K562 (cell line): ENCODE results near the gene FOLR2. TPM values are rescaled to one million over a fixed set of nuclear protein-coding genes. Genes with fewer than 3 reads are reported as not detected.

Experiments
- CBX1 ChIP-seq: sonication (generic); IDR thresholded peaks from 2 replicates; pipeline ENCODE4 v1.6.1; 2016; ENCODE audit warnings: antibody characterized with exemption, low read depth, mild to moderate bottlenecking
- CEBPB ChIP-seq: fragments of 450-650 bp; IDR thresholded peaks from 2 replicates; pipeline ENCODE4 v1.6.1; 2016; ENCODE audit warnings: missing genetic modification characterization, missing compliant biosample characterization
- HMG20A ChIP-seq: fragments of 450-650 bp; formaldehyde crosslinking; conservative IDR thresholded peaks from 2 replicates; pipeline ENCODE4 v1.4.0; 2020; ENCODE audit warnings: mild to moderate bottlenecking, mixed read lengths
- NONO ChIP-seq, 2 experiments: fragments of 200-400 bp in 1 of 2; fragments of 450-650 bp in 1 of 2; formaldehyde crosslinking in 1 of 2; IDR thresholded peaks; 2 replicates each; pipeline ENCODE4 v1.6.1; 2017; ENCODE audit warnings: low read depth in 2 of 2, mild to moderate bottlenecking in 2 of 2, moderate library complexity in 2 of 2, low read length in 1 of 2
- TBP ChIP-seq: optimal IDR thresholded peaks from 2 replicates; pipeline ENCODE3; 2011; ENCODE audit warnings: low read depth, low read length, improper control_type of control experiment
- polyA plus RNA-seq, 8 experiments: library from polyadenylated mRNA; depleted of rRNA in 4 of 8; stranded (reverse) in 5 of 8; unstranded in 3 of 8; fragments of >200 nt; fragmentation: Nextera tagmentation in 2 of 8; fragmentation: Illumina TruSeq in 1 of 8; extraction: Ambion mirVana in 2 of 8; extraction: Trizol in 1 of 8; gene quantifications; 2 replicates each; pipeline versions ENCODE4 v1.2.1 to v1.2.3, GENCODE V29; 2011 to 2014; ENCODE audit warnings: inconsistent platforms in 1 of 8, missing spikeins in 1 of 8
- total RNA-seq, 7 experiments: library from RNA; depleted of rRNA in 6 of 7; stranded (reverse); fragments of >200 nt in 6 of 7; fragmentation: Illumina TruSeq in 2 of 7; extraction: Trizol in 2 of 7; gene quantifications; 2 replicates each; pipeline versions ENCODE4 v1.2.1 to v1.2.3, GENCODE V29; 2011 to 2021; ENCODE audit warnings: low replicate concordance in 1 of 7
- TF ChIP-seq, protein P1 (sequence below): sonication (generic); formaldehyde crosslinking; IDR thresholded peaks from 2 replicates; pipeline ENCODE4 v1.8.0; 2023; ENCODE audit warnings: missing genetic modification reagents, mild to moderate bottlenecking, borderline replicate concordance
- TF ChIP-seq, protein P2 (sequence below): fragments of 450-650 bp; IDR thresholded peaks from one replicate; pipeline ENCODE4 v1.6.1; 2018; ENCODE audit warnings: mild to moderate bottlenecking, moderate library complexity; ENCODE audit not compliant: partially characterized antibody
- TF ChIP-seq, protein P3 (sequence below): fragments of 200-800 bp; sonication (Bioruptor generic); IDR thresholded peaks from 2 replicates; pipeline ENCODE4 v1.6.1; 2017; ENCODE audit warnings: missing genetic modification characterization, missing compliant biosample characterization
- TF ChIP-seq, protein P4 (sequence below): sonication (generic); formaldehyde crosslinking; IDR thresholded peaks from 2 replicates; pipeline ENCODE4 v1.8.1; 2023; ENCODE audit warnings: mild to moderate bottlenecking, missing genetic modification reagents
- TF ChIP-seq, protein P5 (sequence below): sonication (generic); formaldehyde crosslinking; IDR thresholded peaks from 2 replicates; pipeline ENCODE4 v1.8.0; 2023; ENCODE audit warnings: mild to moderate bottlenecking, missing genetic modification reagents

FOLR2 gene
- total and polyA plus RNA-seq, 9 of the 15 experiments (the other 6 are each of a cell fraction or from before 2014, with no cell fraction given): 0.27 TPM; not detected in 8

DNA sequence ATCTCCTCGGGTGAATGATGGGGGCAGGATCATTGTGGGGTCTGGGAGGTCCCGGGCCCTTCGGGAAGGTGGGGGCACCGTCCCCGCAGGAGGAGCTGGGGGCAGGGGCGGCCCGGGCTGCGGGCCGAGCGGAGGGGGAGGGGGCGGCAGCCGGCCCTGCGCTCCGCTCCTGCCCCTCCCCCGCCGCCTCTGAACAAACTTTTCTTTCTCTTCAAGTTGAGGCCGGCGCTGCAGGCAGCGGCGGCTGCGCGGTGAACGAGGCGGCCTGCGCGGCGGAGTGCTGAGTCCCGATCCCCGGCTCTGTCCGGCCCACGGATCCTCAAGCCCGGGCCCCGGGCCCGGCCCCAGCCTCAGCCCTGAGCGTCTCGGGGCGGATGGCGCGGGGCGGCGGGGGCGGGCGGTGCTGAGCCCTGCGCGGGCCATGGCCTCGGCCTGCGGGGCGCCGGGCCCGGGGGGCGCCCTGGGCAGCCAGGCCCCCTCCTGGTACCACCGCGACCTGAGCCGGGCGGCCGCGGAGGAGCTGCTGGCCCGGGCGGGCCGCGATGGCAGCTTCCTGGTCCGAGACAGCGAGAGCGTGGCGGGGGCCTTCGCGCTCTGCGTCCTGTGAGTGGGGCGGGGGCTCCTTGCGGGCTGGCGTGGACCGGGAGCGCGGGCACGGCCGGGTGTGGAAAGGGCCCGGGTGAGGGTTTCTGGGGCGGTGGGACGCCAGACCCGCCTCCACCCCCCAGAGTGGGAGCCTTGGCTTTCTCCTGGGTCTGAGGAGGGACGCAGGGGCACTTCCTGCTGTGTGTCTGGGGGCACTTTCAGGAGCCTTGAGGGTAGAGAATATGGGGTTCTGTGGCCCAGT lies 8.2 kb downstream of the FOLR2 start, which contains the start of gene INPPL1 (continued):
- TF ChIP-seq, protein P1, sequence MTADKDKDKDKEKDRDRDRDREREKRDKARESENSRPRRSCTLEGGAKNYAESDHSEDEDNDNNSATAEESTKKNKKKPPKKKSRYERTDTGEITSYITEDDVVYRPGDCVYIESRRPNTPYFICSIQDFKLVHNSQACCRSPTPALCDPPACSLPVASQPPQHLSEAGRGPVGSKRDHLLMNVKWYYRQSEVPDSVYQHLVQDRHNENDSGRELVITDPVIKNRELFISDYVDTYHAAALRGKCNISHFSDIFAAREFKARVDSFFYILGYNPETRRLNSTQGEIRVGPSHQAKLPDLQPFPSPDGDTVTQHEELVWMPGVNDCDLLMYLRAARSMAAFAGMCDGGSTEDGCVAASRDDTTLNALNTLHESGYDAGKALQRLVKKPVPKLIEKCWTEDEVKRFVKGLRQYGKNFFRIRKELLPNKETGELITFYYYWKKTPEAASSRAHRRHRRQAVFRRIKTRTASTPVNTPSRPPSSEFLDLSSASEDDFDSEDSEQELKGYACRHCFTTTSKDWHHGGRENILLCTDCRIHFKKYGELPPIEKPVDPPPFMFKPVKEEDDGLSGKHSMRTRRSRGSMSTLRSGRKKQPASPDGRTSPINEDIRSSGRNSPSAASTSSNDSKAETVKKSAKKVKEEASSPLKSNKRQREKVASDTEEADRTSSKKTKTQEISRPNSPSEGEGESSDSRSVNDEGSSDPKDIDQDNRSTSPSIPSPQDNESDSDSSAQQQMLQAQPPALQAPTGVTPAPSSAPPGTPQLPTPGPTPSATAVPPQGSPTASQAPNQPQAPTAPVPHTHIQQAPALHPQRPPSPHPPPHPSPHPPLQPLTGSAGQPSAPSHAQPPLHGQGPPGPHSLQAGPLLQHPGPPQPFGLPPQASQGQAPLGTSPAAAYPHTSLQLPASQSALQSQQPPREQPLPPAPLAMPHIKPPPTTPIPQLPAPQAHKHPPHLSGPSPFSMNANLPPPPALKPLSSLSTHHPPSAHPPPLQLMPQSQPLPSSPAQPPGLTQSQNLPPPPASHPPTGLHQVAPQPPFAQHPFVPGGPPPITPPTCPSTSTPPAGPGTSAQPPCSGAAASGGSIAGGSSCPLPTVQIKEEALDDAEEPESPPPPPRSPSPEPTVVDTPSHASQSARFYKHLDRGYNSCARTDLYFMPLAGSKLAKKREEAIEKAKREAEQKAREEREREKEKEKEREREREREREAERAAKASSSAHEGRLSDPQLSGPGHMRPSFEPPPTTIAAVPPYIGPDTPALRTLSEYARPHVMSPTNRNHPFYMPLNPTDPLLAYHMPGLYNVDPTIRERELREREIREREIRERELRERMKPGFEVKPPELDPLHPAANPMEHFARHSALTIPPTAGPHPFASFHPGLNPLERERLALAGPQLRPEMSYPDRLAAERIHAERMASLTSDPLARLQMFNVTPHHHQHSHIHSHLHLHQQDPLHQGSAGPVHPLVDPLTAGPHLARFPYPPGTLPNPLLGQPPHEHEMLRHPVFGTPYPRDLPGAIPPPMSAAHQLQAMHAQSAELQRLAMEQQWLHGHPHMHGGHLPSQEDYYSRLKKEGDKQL (CRISPR knock-in tag): peak; percentile 24; the same call in 1 of the 2 replicates
- TF ChIP-seq NONO (IDR thresholded peaks at IDR 0.05; ENCODE audit: low read depth in 2 of 2, low read length in 1 of 2): 0 out of 4 replicates have a peak, but pooled peaks of 1 of the 2 experiments have one; percentile 29
- no peak for TF ChIP-seq CBX1
- TF ChIP-seq, protein P2, sequence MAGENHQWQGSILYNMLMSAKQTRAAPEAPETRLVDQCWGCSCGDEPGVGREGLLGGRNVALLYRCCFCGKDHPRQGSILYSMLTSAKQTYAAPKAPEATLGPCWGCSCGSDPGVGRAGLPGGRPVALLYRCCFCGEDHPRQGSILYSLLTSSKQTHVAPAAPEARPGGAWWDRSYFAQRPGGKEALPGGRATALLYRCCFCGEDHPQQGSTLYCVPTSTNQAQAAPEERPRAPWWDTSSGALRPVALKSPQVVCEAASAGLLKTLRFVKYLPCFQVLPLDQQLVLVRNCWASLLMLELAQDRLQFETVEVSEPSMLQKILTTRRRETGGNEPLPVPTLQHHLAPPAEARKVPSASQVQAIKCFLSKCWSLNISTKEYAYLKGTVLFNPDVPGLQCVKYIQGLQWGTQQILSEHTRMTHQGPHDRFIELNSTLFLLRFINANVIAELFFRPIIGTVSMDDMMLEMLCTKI: no peak
- TF ChIP-seq, protein P3, sequence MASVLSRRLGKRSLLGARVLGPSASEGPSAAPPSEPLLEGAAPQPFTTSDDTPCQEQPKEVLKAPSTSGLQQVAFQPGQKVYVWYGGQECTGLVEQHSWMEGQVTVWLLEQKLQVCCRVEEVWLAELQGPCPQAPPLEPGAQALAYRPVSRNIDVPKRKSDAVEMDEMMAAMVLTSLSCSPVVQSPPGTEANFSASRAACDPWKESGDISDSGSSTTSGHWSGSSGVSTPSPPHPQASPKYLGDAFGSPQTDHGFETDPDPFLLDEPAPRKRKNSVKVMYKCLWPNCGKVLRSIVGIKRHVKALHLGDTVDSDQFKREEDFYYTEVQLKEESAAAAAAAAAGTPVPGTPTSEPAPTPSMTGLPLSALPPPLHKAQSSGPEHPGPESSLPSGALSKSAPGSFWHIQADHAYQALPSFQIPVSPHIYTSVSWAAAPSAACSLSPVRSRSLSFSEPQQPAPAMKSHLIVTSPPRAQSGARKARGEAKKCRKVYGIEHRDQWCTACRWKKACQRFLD (CRISPR knock-in tag): 0 out of 2 replicates have a peak, but pooled peaks have one; percentile 10
- no peak for TF ChIP-seq CEBPB (tag)
- TF ChIP-seq, protein P4, sequence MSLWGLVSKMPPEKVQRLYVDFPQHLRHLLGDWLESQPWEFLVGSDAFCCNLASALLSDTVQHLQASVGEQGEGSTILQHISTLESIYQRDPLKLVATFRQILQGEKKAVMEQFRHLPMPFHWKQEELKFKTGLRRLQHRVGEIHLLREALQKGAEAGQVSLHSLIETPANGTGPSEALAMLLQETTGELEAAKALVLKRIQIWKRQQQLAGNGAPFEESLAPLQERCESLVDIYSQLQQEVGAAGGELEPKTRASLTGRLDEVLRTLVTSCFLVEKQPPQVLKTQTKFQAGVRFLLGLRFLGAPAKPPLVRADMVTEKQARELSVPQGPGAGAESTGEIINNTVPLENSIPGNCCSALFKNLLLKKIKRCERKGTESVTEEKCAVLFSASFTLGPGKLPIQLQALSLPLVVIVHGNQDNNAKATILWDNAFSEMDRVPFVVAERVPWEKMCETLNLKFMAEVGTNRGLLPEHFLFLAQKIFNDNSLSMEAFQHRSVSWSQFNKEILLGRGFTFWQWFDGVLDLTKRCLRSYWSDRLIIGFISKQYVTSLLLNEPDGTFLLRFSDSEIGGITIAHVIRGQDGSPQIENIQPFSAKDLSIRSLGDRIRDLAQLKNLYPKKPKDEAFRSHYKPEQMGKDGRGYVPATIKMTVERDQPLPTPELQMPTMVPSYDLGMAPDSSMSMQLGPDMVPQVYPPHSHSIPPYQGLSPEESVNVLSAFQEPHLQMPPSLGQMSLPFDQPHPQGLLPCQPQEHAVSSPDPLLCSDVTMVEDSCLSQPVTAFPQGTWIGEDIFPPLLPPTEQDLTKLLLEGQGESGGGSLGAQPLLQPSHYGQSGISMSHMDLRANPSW (CRISPR knock-in tag): no peak
- TF ChIP-seq, protein P5, sequence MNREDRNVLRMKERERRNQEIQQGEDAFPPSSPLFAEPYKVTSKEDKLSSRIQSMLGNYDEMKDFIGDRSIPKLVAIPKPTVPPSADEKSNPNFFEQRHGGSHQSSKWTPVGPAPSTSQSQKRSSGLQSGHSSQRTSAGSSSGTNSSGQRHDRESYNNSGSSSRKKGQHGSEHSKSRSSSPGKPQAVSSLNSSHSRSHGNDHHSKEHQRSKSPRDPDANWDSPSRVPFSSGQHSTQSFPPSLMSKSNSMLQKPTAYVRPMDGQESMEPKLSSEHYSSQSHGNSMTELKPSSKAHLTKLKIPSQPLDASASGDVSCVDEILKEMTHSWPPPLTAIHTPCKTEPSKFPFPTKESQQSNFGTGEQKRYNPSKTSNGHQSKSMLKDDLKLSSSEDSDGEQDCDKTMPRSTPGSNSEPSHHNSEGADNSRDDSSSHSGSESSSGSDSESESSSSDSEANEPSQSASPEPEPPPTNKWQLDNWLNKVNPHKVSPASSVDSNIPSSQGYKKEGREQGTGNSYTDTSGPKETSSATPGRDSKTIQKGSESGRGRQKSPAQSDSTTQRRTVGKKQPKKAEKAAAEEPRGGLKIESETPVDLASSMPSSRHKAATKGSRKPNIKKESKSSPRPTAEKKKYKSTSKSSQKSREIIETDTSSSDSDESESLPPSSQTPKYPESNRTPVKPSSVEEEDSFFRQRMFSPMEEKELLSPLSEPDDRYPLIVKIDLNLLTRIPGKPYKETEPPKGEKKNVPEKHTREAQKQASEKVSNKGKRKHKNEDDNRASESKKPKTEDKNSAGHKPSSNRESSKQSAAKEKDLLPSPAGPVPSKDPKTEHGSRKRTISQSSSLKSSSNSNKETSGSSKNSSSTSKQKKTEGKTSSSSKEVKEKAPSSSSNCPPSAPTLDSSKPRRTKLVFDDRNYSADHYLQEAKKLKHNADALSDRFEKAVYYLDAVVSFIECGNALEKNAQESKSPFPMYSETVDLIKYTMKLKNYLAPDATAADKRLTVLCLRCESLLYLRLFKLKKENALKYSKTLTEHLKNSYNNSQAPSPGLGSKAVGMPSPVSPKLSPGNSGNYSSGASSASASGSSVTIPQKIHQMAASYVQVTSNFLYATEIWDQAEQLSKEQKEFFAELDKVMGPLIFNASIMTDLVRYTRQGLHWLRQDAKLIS (CRISPR knock-in tag): no peak
- peak; percentile 12 for TF ChIP-seq TBP
- no peak for TF ChIP-seq HMG20A
